WERI-Rb-1 (cell line): ENCODE data around the gene SLC38A4.

Source experiments
- DNase-seq: peaks from one replicate; pipeline ENCODE4 v3.0.0-alpha.2; 2020
- H3K27ac ChIP-seq: fragments of 250-450 bp; sonication (Bioruptor Pico); 2 replicates; pipeline ENCODE4 v1.5.1; 2020; ENCODE audit warnings: mild to moderate bottlenecking, moderate library complexity
- H3K27me3 ChIP-seq: fragments of 250-450 bp; sonication (Bioruptor Pico); 2 replicates; pipeline ENCODE4 v1.5.1; 2021; ENCODE audit warnings: mild to moderate bottlenecking, low read depth, moderate library complexity; ENCODE audit not compliant: insufficient read depth, severe bottlenecking
- H3K36me3 ChIP-seq: fragments of 250-450 bp; sonication (Bioruptor Pico); 2 replicates; pipeline ENCODE4 v1.5.1; 2020; ENCODE audit warnings: mild to moderate bottlenecking, moderate library complexity
- H3K4me3 ChIP-seq: 2 replicates; pipeline ENCODE4 v1.5.1; 2011; ENCODE audit warnings: low read depth, mild to moderate bottlenecking, control low read depth, low read length
- H3K9me3 ChIP-seq: fragments of 250-450 bp; sonication (Bioruptor Pico); 2 replicates; pipeline ENCODE4 v1.5.1; 2021; ENCODE audit warnings: mild to moderate bottlenecking, moderate library complexity; ENCODE audit not compliant: severe bottlenecking
- TF ChIP-seq, protein P1 (sequence below): IDR thresholded peaks from 2 replicates; pipeline ENCODE4 v1.5.1; 2011; ENCODE audit warnings: low read depth, mild to moderate bottlenecking, control low read depth, inconsistent platforms, low read length

Gene SLC38A4

GRCh38 chr12:46798648-46799047, 27.1 kb downstream of the SLC38A4 start:
- no peak for DNase-seq
- Histone ChIP-seq H3K27ac (no peak overlapping the region), H3K36me3 (no peaks in the 10 kb centered on the region), H3K9me3 (no peaks in the 10 kb centered on the region), H3K4me3 (no peak overlapping the region), H3K27me3 (peaks cover 18% of the 10 kb centered on the region)
- TF ChIP-seq, protein P1, sequence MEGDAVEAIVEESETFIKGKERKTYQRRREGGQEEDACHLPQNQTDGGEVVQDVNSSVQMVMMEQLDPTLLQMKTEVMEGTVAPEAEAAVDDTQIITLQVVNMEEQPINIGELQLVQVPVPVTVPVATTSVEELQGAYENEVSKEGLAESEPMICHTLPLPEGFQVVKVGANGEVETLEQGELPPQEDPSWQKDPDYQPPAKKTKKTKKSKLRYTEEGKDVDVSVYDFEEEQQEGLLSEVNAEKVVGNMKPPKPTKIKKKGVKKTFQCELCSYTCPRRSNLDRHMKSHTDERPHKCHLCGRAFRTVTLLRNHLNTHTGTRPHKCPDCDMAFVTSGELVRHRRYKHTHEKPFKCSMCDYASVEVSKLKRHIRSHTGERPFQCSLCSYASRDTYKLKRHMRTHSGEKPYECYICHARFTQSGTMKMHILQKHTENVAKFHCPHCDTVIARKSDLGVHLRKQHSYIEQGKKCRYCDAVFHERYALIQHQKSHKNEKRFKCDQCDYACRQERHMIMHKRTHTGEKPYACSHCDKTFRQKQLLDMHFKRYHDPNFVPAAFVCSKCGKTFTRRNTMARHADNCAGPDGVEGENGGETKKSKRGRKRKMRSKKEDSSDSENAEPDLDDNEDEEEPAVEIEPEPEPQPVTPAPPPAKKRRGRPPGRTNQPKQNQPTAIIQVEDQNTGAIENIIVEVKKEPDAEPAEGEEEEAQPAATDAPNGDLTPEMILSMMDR: no peak

DNA sequence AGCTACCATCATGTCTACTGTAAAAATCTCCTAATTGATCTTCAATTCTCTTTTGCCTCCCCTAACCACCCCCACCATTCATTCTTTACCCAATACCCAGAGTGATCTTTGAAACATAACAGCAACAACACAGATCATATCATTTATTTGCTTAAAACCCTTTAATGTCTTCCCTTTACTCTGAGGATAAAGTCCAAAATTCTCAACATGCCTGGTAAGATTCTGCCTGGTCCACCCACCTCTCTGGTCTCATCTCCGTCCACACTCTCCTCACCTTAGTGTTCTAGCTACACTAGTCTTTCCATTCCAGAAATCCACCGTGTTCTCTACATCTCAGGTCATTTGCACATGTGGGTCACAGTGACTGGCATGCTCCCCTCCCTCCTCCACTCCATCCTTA, 27.7 kb downstream of the SLC38A4 start:
- H3K9me3 ChIP-seq: no peaks in the 10 kb centered on the region
- no peak overlapping the region for H3K27ac ChIP-seq
- no peaks in the 10 kb centered on the region for H3K36me3 ChIP-seq
- H3K4me3 ChIP-seq: no peak overlapping the region
- peaks cover 18% of the 10 kb centered on the region for H3K27me3 ChIP-seq
- TF ChIP-seq, protein P1: no peak
- DNase-seq: no peak

DNA sequence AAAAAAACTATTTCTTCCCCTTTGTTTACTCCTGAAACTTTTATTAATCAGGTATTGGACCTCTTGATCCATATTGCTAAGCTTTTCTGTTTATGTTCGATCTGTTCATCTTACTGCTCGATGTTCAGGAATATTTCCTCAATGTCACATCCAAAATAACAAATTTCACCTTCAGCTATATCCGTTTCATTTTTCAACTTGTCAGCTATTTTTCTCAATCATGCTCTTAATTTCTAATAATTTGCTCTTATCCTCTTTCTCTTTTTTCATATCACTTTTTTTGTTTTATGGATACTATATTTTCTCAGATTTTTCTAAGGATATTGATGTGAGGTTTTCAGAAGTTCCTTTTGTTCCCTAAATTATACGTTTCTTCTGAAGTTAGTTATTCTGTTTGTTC, 29.8 kb downstream of the SLC38A4 start:
- TF ChIP-seq, protein P1: no peak

GRCh38 chr12:46794593-46795190, 31.1 kb downstream of the SLC38A4 start:
- Histone ChIP-seq H3K27ac (no peak overlapping the region), H3K36me3 (no peaks in the 10 kb centered on the region), H3K27me3 (peaks cover 16% of the 10 kb centered on the region), H3K9me3 (no peaks in the 10 kb centered on the region), H3K4me3 (no peak overlapping the region)
- TF ChIP-seq, protein P1: no peak
- DNase-seq: no peak

More for the DNA sequence above, 29.8 kb downstream of the SLC38A4 start:
- no peak overlapping the region for H3K4me3 ChIP-seq
- peaks cover 17% of the 10 kb centered on the region for H3K27me3 ChIP-seq
- no peak overlapping the region for H3K27ac ChIP-seq
- DNase-seq: no peak
- H3K36me3 ChIP-seq: no peaks in the 10 kb centered on the region
- H3K9me3 ChIP-seq: no peaks in the 10 kb centered on the region

- DNase-seq: no peak
These were observed 32.9 kb downstream of the SLC38A4 start for GRCh38 chr12:46792925-46793324.

More at GRCh38 chr12:46792925-46793324, 32.9 kb downstream of the SLC38A4 start:
- Histone ChIP-seq H3K27ac (no peak overlapping the region), H3K4me3 (no peak overlapping the region), H3K9me3 (no peaks in the 10 kb centered on the region), H3K36me3 (no peaks in the 10 kb centered on the region), H3K27me3 (peaks cover 19% of the 10 kb centered on the region)
- TF ChIP-seq, protein P1: no peak
